Measurements from ENCODE around the gene TRMT5.

The TRMT5 gene

GRCh38 chr14:60933920-60934655 is 46.8 kb downstream of the TRMT5 start:
- ChIA-PET POLR2A (no interaction called here), CTCF (no interaction called here)
- TF ChIP-seq CTCF (IDR thresholded peaks at IDR 0.05; ENCODE audit: control extremely low read depth, extremely low read depth, low read depth, missing control alignments): no peak
- no peak for DNase-seq (ENCODE audit: extremely low spot score)

DNA sequence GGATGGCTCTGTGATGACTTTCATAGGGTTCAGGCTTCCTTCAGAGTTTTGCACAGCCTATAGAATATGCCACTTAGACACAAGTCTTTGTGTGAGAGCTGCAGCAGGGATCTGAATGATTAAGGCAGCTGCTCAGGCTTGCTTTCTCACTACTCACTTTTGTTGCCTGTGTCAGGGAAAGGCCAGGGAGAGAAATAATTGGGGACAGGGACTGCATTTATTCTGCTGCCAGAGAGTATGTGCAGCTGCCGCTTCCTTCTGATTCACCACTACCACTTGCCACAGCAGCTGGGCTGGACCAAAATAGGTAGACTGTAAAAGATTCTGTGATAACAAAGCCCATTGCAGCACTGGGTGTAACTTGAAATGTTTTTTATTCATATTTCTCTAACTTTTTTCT is 49.7 kb downstream of the TRMT5 start:
- ChIA-PET POLR2A (no interaction called here), CTCF (no interaction called here)
- TF ChIP-seq CTCF (IDR thresholded peaks at IDR 0.05; ENCODE audit: control extremely low read depth, extremely low read depth, low read depth, missing control alignments): no peak
- DNase-seq (ENCODE audit: extremely low spot score): no peak

DNA sequence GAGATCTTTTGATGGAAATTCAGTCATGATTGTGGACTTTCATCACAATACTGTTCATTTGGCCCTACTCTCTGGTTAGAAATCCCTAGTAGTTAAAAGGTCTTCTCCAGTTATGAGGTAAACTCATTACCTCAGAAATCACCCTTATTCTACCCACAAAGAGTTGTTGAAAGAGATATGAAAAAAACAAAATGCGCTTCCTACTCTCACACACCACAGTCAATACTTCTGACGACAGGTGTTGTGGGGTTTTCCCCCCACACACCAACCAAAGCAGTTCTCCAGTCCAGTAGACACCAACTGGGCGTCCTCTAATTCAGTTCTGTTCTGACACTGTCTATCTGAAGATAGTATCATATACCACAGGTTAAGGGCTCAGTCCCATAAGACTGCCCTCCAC is 54.9 kb downstream of the TRMT5 start:
- ChIA-PET CTCF (no interaction called here), POLR2A (no interaction called here)
- TF ChIP-seq CTCF (IDR thresholded peaks at IDR 0.05; ENCODE audit: control extremely low read depth, extremely low read depth, low read depth, missing control alignments): no peak
- peak; percentile 56 for DNase-seq (ENCODE audit: extremely low spot score)

GRCh38 chr14:60925286-60925685 is 55.6 kb downstream of the TRMT5 start:
- no peak for TF ChIP-seq CTCF (IDR thresholded peaks at IDR 0.05; ENCODE audit: control extremely low read depth, extremely low read depth, low read depth, missing control alignments)
- no peak for DNase-seq (ENCODE audit: extremely low spot score)
- CTCF ChIA-PET: interaction anchor here (1.1 to 2.0 kb wide), 2 partner anchors 10 to 16 kb away, joined by 5 to 11 read pairs; no protein-coding TSS in a partner anchor
- POLR2A ChIA-PET: no interaction called here

DNA sequence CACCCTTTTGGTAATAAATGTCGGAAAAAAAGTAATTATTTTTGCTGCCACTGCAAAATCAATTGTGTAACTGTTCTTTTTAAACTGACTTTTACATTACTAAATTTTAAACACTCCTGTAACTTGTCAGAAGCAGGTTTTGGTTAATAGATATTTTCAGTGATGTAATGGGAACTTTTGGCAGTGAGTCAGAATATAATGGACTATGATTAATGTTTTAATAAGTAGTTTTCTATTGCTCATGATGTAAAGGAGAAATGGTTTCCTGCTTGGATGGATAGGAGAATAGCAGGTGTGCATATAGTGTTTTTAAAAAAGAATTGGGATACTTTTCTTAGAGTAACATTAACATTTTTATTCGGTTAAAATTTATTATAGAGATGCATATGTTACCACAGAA is 58.8 kb downstream of the TRMT5 start:
- ChIA-PET CTCF (no interaction called here), POLR2A (no interaction called here)
- TF ChIP-seq CTCF (IDR thresholded peaks at IDR 0.05; ENCODE audit: control extremely low read depth, extremely low read depth, low read depth, missing control alignments): no peak

More for the DNA sequence above, 58.8 kb downstream of the TRMT5 start:
- no peak for DNase-seq (ENCODE audit: extremely low spot score)

All from GM10248 (cell line).